ENCODE measurements around the gene HOXC10. TPM values are rescaled to one million over a fixed set of nuclear protein-coding genes. Genes with fewer than 3 reads are reported as not detected.

HOXC10 gene
- total RNA-seq, 4 donors from 2014 or later = 1.0 TPM; not detected in 3

- H3K27me3 ChIP-seq = peaks cover 0 to 3% of the 10 kb centered on the region in 2 donors
- DNase-seq = no peak
- no peak for TF ChIP-seq POLR2A (IDR thresholded peaks at IDR 0.05)
- TF ChIP-seq, protein P1, sequence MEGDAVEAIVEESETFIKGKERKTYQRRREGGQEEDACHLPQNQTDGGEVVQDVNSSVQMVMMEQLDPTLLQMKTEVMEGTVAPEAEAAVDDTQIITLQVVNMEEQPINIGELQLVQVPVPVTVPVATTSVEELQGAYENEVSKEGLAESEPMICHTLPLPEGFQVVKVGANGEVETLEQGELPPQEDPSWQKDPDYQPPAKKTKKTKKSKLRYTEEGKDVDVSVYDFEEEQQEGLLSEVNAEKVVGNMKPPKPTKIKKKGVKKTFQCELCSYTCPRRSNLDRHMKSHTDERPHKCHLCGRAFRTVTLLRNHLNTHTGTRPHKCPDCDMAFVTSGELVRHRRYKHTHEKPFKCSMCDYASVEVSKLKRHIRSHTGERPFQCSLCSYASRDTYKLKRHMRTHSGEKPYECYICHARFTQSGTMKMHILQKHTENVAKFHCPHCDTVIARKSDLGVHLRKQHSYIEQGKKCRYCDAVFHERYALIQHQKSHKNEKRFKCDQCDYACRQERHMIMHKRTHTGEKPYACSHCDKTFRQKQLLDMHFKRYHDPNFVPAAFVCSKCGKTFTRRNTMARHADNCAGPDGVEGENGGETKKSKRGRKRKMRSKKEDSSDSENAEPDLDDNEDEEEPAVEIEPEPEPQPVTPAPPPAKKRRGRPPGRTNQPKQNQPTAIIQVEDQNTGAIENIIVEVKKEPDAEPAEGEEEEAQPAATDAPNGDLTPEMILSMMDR (IDR thresholded peaks at IDR 0.05) = no peak
- H3K36me3 ChIP-seq = no peaks in the 10 kb centered on the region
- peak overlapping the region; percentile 23 to 94 (median 82) for H3K27ac ChIP-seq
- peak overlapping the region in 3 of 4 donors; percentile 6 to 56 (median 36) for H3K4me3 ChIP-seq
- no peaks in the 10 kb centered on the region for H3K9me3 ChIP-seq
- H3K4me1 ChIP-seq = peaks cover 0 to 15% (median 3%) of the 10 kb centered on the region in 4 donors
These were observed 35.9 kb downstream of the HOXC10 start for GRCh38 chr12:54020591-54021405.

- Histone ChIP-seq H3K4me3 (peak overlapping the region in 2 of 4 donors; percentile 36 to 56), H3K36me3 (no peaks in the 10 kb centered on the region), H3K27me3 (peaks cover 0 to 3% of the 10 kb centered on the region in 2 donors), H3K9me3 (no peaks in the 10 kb centered on the region), H3K4me1 (peaks cover 0 to 13% (median 3%) of the 10 kb centered on the region in 4 donors), H3K27ac (peak overlapping the region in 3 of 4 donors; percentile 76 to 94 (median 89))
- no peak for DNase-seq
- TF ChIP-seq, protein P1 (IDR thresholded peaks at IDR 0.05) = peak in 2 of 6 experiments; percentile 5
- no peak for TF ChIP-seq POLR2A (IDR thresholded peaks at IDR 0.05)
These were observed 36.6 kb downstream of the HOXC10 start for GRCh38 chr12:54021432-54022013.

DNA sequence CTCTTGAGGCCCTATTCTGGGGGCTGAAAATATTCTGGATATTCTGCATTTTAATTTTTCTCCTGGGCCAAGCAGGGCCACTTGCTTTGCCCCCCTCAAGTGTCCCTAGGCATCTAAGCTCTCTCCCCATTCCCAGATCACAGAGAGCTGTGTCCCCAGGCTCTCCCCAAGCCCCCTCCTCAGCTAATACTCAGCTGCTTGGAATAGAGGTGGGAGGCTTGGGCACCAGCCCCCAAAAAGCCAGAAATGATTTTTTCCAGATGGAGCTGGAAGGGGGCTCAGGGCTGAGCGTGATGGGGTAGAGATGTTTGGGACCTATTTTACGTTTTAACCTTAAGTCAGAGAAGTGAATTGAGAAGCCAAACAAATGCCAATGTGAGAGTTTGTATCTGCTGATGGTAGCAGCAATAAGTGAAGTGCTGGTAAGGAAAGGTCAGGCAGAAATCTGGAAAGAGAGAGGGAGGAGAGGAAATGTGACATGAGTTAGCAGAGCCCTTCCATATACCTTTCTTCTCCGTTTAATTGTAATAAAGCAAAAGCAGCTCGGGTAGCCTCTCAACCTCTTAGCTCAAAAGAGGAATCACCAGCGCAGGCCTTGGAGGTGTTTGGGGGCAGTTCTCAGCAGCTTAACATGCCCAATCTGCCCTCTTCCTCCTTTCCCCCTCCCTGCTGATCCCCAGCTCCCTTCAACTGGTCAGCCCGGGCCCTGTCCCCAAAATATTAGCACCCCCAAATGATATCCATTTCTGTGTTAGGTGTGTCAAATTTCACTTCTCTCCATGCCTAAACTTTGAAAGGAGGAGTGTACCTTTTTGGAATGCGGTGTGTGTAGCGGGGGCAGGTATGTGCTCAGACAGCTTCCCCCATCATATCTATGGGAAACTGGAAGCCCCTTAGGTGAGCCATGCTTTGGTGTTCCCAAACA, 38.3 kb downstream of the HOXC10 start:
- no peak for DNase-seq
- H3K4me1 ChIP-seq = peaks cover 0 to 23% (median 0%) of the 10 kb centered on the region in 4 donors
- no peaks in the 10 kb centered on the region for H3K9me3 ChIP-seq
- no peaks in the 10 kb centered on the region for H3K36me3 ChIP-seq
- TF ChIP-seq, protein P1 (IDR thresholded peaks at IDR 0.05) = no peak
- TF ChIP-seq POLR2A (IDR thresholded peaks at IDR 0.05) = no peak
- peak overlapping the region in 3 of 4 donors; percentile 56 to 94 (median 63) for H3K27ac ChIP-seq
- H3K27me3 ChIP-seq = no peaks in the 10 kb centered on the region
- H3K4me3 ChIP-seq = peak overlapping the region in 1 of 4 donors; percentile 14

DNA sequence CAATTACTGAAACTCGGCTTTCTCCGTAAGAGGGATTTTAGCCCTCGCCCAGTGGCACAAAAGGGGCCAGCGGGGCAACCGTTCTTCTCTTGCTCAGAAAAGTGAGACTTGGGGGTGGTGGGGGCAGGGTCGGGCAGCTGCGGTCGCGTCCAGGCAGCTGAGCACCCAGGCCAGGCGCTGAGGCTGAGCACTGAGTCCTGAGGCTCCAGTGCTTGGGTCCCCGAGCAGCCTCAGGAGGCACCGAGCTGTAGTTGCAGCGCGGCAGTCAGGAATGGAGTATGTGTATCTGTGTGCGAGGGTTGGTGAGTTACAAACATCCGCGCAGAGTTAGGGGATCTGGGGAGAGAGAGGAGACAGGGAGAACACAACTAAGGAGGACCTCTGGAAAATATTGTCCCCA, 39.2 kb downstream of the HOXC10 start:
- TF ChIP-seq, protein P1 (IDR thresholded peaks at IDR 0.05) = no peak
- no peak for TF ChIP-seq POLR2A (IDR thresholded peaks at IDR 0.05)
- peaks cover 0 to 30% (median 0%) of the 10 kb centered on the region in 4 donors for H3K4me1 ChIP-seq
- peak overlapping the region in 3 of 4 donors; percentile 63 to 94 (median 65) for H3K27ac ChIP-seq
- no peaks in the 10 kb centered on the region for H3K9me3 ChIP-seq
- H3K27me3 ChIP-seq = no peaks in the 10 kb centered on the region
- no peaks in the 10 kb centered on the region for H3K36me3 ChIP-seq
- peak in 1 of 3 donors; percentile 43 for DNase-seq
- peak overlapping the region in 1 of 4 donors; percentile 33 for H3K4me3 ChIP-seq
